GM13976 (cell line): ENCODE data around the gene PPY.

Source experiments
- DNase-seq: peaks from one replicate; pipeline ENCODE4 v3.0.0; 2012; ENCODE audit warnings: low spot score
- in situ Hi-C: fragments of 300-500 bp; cut with MboI; formaldehyde crosslinking; loops from one replicate; pipeline ENCODE4 v1.12.0; 2022; ENCODE audit warnings: low sequenced_read_pairs, mixed read lengths, inconsistent platforms; ENCODE audit not compliant: unreplicated experiment
- TF ChIP-seq, protein P1 (sequence below): IDR thresholded peaks from 2 replicates; pipeline ENCODE4 v1.5.1; 2012; ENCODE audit warnings: borderline replicate concordance, mild to moderate bottlenecking; ENCODE audit not compliant: insufficient read depth; ENCODE audit errors: extremely low read depth, missing control alignments, control extremely low read depth

Gene PPY

DNA sequence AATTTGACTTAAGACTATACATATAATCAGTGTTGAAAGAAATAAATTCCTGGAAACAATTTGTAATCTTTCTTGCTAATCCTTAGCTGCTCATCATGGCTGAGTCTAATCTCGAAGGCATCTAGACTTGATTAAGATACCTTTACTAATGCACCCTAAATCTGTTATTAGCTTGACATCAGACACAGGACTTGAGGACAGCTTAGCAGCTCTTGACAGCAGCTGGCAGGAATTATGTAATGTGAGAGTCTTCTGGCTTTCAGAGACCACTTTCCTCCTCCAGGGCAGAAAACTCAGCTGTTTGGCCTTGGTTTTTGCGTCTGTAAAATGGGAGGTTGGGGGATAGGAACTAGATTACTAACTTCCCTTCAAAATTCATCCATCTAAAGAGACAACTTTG, 27.8 kb downstream of the PPY start:
- in situ Hi-C loops = no loop called here
- no peak for DNase-seq

DNA sequence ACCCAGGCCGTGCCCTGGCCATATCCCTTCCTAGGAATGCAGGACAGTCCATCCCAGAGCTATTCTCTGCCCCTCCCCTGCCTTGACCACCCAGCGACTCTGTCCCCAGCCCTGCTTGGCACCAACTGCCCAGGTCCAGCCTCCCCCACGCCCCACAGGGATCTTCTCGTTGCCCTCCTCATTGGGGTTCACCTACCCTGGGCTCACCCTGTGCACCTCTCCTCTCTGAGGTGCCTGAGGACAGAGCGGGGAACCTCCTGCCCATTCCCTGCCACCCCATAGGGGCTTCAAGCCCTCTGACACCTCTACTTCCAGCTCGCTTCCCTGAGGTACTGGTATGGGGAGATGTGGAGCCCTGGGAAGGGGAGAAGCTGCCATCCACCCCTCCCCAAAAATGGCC, 28.7 kb downstream of the PPY start:
- DNase-seq = no peak
- TF ChIP-seq, protein P1, sequence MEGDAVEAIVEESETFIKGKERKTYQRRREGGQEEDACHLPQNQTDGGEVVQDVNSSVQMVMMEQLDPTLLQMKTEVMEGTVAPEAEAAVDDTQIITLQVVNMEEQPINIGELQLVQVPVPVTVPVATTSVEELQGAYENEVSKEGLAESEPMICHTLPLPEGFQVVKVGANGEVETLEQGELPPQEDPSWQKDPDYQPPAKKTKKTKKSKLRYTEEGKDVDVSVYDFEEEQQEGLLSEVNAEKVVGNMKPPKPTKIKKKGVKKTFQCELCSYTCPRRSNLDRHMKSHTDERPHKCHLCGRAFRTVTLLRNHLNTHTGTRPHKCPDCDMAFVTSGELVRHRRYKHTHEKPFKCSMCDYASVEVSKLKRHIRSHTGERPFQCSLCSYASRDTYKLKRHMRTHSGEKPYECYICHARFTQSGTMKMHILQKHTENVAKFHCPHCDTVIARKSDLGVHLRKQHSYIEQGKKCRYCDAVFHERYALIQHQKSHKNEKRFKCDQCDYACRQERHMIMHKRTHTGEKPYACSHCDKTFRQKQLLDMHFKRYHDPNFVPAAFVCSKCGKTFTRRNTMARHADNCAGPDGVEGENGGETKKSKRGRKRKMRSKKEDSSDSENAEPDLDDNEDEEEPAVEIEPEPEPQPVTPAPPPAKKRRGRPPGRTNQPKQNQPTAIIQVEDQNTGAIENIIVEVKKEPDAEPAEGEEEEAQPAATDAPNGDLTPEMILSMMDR = no peak
- in situ Hi-C loops = no loop called here

More for the DNA sequence above, 27.8 kb downstream of the PPY start:
- TF ChIP-seq, protein P1 = no peak

DNA sequence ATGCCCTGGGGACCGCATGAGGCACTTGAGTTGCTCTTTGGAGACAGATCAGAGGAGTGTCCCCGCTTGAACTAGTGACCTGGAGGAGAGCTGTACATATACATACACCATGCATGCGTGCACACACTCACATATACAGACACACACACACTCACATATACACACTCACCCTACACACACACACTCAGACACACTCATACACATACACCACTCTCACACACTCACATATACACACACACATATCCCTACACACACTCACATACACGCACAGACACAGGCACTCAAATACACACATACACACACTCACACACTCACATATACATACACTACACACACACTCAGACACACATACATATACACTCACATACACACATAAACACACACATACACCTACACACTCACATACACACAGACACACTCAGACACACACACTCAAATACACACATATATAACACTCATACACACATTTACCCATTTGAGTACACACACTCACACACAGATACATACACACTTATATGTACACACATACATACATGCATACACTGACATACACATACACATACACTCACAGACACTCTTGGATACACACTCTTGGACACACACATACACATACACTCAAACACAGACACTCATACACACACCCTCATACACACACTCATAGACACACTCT, 29.5 kb downstream of the PPY start:
- DNase-seq = no peak
- in situ Hi-C loops = no loop called here
- TF ChIP-seq, protein P1 = no peak

DNA sequence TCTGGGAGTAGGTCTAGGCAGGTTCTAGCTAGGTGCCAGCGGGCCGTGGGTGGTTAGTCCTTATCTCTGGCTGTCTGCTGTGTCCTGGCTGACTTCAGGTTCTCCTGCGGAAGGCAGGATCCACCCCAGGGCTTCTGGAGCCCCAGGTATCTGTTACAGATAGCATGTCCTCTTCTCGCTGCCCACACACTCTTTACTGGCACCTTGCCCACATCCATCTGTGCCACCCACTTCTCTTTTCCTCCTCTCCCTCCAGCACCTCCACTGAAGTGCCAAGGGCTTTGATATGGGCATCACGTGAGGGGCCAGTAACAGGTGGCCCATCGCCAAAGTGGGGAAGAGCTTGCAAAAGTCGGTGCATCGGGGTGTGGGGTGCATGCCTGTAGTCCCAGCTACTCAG, 30.4 kb downstream of the PPY start:
- TF ChIP-seq, protein P1 = no peak
- no peak for DNase-seq
- in situ Hi-C loops = no loop called here

DNA sequence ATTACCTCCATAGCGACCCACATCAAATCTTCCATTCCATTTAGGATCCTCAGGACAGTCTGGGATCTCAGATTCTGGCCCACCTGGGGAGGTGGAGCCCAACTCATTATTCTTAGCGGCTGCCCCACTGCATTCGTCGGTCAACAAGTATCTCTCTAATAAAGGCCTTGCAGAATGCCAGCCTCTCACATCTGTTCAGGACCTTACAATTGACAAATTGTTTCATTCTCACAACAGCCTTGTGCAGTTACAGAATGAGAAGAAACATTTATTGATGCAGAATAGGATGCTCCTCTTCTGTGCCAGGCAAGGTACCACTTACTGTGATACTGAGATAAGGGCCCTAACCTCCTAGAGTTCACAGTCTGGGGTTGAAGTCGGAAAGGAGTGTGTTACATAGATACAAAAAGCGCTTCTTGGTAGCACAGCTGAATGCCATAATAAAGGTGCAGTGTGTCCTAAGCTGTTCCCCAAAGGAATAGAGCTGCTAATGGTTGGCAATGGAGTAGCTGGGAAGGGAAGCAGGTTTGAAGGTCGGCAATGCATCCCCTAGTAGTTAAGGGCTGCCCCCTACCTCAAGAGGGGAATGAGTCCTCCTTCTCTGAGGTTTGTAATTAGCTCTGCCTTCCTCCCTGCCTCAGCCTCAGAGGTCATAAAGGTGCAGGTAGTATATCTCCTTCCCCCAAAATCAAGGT, 32.6 kb downstream of the PPY start:
- no peak for DNase-seq
- in situ Hi-C loops = no loop called here
- TF ChIP-seq, protein P1 = no peak

DNA sequence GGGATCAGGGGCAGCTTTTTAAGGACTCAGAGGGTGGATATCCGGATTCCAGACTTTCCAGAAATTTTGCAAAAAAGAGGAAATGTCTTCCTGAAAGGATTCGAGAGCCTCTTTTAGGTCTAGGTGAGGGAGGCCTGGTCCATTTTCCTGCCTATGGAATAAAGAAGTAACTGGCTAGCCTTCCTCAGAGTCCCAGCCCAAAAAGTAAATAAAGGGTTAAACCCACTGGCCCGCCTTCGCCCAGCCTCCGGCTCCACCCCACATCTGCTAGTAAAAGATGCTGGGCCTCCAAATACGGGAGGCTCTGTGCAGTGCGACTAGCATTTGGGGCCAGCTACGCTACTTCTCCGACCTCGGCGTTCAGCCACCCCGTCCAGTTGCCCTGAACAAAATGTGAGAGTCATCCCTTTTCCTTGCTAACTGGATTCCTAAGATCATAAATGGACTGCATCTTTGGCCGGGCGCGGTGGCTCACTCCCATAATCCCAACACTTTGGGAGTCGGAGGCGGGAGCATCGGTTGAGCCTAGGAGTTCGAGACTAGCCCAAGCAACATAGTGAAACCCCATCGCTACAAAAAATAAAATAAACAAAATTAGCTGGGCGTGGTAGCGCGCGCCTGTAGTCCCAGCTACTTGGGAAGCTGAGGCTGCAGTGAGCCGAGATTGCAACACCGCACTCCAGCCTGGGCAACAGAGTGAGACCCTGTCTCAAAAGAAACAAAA, 34.1 kb downstream of the PPY start:
- TF ChIP-seq, protein P1 = no peak
- in situ Hi-C loops = no loop called here
- DNase-seq = no peak
